ENCODE results near the gene EEF1G.

DNA sequence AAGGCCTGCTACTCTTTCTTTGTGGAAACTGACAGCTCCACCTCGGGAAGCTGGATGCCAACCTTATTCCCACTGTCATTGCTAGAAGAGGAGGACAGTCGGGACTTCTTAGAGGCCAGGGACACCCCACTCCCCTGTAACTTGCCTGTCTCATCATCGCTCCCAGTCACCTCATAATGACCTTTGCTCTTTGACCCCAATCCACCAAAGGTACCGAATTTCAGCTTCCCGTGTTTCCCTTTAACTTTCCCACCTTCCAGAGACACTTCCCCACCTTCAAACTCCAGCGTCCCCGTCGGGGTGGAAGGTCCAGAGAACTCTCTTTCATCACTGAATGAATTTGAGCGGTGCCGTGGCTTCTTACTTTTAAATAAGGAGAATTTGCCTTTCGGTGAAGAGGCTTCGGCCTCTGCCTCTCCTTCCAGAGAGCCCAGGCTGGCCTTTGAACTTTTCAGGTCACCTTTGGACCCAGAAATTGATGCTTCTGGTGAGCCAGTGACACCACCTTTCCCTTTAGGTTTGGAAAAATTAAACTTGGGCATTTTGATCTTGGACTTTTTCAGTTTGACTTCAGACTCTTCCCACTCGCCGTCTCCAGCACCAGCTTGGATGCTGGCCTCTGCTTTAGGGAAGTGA, 56.8 kb downstream of the EEF1G start:
- TF ChIP-seq, protein P1, sequence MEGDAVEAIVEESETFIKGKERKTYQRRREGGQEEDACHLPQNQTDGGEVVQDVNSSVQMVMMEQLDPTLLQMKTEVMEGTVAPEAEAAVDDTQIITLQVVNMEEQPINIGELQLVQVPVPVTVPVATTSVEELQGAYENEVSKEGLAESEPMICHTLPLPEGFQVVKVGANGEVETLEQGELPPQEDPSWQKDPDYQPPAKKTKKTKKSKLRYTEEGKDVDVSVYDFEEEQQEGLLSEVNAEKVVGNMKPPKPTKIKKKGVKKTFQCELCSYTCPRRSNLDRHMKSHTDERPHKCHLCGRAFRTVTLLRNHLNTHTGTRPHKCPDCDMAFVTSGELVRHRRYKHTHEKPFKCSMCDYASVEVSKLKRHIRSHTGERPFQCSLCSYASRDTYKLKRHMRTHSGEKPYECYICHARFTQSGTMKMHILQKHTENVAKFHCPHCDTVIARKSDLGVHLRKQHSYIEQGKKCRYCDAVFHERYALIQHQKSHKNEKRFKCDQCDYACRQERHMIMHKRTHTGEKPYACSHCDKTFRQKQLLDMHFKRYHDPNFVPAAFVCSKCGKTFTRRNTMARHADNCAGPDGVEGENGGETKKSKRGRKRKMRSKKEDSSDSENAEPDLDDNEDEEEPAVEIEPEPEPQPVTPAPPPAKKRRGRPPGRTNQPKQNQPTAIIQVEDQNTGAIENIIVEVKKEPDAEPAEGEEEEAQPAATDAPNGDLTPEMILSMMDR (IDR thresholded peaks at IDR 0.05), result no peak
- no peak for TF ChIP-seq POLR2AphosphoS5 (IDR thresholded peaks at IDR 0.05)
- TF ChIP-seq POLR2A (IDR thresholded peaks at IDR 0.05), result no peak
- no peak for TF ChIP-seq EP300 (IDR thresholded peaks at IDR 0.05)
